ENCODE measurements around the gene CLCN3. TPM values are rescaled to one million over a fixed set of nuclear protein-coding genes. Genes with fewer than 3 reads are reported as not detected.

CLCN3 gene
- total and polyA plus RNA-seq, 9 of the 15 experiments (the other 6 are each of a cell fraction or from before 2014, with no cell fraction given), result 12.7 to 60.6 (median 38.5) TPM

DNA sequence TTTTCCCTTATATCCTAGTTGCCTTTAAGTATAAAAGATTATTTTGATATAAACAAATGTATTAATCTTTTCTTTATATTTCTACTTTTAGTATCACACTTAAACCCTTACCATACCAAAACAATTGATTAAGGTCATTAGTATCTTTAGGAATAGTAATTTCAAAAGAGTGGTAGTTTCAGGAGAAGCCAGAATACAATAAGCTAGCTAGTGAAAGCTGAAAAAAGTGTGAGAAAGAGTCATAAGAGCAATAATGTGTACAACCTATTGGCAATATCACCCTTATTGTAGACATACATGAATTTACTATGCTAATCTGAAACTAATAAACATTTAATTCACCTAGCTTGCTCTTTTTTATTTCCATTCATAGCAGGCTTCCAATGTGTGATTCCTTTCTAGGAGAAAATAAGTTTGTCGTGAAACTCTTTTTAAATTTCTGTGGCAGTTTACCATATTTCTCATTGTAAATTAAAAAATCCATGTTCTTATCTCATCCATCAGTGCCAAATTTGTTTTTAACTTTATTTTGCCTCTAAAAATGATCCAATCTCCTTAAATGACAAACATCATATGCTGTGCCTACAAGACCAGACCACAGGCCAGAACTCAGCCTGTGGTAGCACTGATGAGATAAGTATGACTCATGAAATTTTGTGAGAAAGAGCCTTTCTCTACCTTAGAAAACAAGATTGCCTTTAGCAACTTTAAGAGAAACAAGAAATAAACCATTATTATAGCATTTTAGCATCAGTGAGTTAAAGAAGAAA lies 16.1 kb upstream of the CLCN3 start (continued):
- TF ChIP-seq, protein P1, sequence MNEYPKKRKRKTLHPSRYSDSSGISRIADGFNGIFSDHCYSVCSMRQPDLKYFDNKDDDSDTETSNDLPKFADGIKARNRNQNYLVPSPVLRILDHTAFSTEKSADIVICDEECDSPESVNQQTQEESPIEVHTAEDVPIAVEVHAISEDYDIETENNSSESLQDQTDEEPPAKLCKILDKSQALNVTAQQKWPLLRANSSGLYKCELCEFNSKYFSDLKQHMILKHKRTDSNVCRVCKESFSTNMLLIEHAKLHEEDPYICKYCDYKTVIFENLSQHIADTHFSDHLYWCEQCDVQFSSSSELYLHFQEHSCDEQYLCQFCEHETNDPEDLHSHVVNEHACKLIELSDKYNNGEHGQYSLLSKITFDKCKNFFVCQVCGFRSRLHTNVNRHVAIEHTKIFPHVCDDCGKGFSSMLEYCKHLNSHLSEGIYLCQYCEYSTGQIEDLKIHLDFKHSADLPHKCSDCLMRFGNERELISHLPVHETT (CRISPR knock-in tag; conservative IDR thresholded peaks at IDR 0.05 in 1 of 2, IDR thresholded peaks at IDR 0.05 in 1 of 2), result peak in 1 of 2 experiments; percentile 39; a peak in 1 of 4 replicates
- TF ChIP-seq, protein P2, sequence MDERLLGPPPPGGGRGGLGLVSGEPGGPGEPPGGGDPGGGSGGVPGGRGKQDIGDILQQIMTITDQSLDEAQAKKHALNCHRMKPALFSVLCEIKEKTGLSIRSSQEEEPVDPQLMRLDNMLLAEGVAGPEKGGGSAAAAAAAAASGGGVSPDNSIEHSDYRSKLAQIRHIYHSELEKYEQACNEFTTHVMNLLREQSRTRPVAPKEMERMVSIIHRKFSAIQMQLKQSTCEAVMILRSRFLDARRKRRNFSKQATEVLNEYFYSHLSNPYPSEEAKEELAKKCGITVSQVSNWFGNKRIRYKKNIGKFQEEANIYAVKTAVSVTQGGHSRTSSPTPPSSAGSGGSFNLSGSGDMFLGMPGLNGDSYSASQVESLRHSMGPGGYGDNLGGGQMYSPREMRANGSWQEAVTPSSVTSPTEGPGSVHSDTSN (CRISPR knock-in tag; IDR thresholded peaks at IDR 0.05; ENCODE audit: low read depth), result no peak
- TF ChIP-seq, protein P2 (tag; conservative IDR thresholded peaks at IDR 0.05; ENCODE audit: low read depth), result no peak
- TF ChIP-seq, protein P3, sequence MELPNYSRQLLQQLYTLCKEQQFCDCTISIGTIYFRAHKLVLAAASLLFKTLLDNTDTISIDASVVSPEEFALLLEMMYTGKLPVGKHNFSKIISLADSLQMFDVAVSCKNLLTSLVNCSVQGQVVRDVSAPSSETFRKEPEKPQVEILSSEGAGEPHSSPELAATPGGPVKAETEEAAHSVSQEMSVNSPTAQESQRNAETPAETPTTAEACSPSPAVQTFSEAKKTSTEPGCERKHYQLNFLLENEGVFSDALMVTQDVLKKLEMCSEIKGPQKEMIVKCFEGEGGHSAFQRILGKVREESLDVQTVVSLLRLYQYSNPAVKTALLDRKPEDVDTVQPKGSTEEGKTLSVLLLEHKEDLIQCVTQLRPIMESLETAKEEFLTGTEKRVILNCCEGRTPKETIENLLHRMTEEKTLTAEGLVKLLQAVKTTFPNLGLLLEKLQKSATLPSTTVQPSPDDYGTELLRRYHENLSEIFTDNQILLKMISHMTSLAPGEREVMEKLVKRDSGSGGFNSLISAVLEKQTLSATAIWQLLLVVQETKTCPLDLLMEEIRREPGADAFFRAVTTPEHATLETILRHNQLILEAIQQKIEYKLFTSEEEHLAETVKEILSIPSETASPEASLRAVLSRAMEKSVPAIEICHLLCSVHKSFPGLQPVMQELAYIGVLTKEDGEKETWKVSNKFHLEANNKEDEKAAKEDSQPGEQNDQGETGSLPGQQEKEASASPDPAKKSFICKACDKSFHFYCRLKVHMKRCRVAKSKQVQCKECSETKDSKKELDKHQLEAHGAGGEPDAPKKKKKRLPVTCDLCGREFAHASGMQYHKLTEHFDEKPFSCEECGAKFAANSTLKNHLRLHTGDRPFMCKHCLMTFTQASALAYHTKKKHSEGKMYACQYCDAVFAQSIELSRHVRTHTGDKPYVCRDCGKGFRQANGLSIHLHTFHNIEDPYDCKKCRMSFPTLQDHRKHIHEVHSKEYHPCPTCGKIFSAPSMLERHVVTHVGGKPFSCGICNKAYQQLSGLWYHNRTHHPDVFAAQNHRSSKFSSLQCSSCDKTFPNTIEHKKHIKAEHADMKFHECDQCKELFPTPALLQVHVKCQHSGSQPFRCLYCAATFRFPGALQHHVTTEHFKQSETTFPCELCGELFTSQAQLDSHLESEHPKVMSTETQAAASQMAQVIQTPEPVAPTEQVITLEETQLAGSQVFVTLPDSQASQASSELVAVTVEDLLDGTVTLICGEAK (IDR thresholded peaks at IDR 0.05), result peak; percentile 84
- TF ChIP-seq, protein P3 (CRISPR knock-in tag; IDR thresholded peaks at IDR 0.05), result no peak
- TF ChIP-seq JUND (IDR thresholded peaks at IDR 0.05; ENCODE audit: borderline replicate concordance, low read depth, low read length) (peak; percentile 96), JUND (tag; IDR thresholded peaks at IDR 0.05; ENCODE audit: borderline replicate concordance, low read depth, low read length) (peak; percentile 91)
- TF ChIP-seq, protein P4, sequence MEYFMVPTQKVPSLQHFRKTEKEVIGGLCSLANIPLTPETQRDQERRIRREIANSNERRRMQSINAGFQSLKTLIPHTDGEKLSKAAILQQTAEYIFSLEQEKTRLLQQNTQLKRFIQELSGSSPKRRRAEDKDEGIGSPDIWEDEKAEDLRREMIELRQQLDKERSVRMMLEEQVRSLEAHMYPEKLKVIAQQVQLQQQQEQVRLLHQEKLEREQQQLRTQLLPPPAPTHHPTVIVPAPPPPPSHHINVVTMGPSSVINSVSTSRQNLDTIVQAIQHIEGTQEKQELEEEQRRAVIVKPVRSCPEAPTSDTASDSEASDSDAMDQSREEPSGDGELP (CRISPR knock-in tag; IDR thresholded peaks at IDR 0.05; ENCODE audit: borderline replicate concordance), result no peak

Data from K562 (cell line).